Inferior parietal cortex (tissue), 1 donor: ENCODE results near the gene GRM2.

ENCODE experiments used
- DNase-seq: peaks from one replicate; pipeline ENCODE4 v3.0.0-alpha.2; 2016; ENCODE audit errors: extremely low spot score

The GRM2 gene

DNA sequence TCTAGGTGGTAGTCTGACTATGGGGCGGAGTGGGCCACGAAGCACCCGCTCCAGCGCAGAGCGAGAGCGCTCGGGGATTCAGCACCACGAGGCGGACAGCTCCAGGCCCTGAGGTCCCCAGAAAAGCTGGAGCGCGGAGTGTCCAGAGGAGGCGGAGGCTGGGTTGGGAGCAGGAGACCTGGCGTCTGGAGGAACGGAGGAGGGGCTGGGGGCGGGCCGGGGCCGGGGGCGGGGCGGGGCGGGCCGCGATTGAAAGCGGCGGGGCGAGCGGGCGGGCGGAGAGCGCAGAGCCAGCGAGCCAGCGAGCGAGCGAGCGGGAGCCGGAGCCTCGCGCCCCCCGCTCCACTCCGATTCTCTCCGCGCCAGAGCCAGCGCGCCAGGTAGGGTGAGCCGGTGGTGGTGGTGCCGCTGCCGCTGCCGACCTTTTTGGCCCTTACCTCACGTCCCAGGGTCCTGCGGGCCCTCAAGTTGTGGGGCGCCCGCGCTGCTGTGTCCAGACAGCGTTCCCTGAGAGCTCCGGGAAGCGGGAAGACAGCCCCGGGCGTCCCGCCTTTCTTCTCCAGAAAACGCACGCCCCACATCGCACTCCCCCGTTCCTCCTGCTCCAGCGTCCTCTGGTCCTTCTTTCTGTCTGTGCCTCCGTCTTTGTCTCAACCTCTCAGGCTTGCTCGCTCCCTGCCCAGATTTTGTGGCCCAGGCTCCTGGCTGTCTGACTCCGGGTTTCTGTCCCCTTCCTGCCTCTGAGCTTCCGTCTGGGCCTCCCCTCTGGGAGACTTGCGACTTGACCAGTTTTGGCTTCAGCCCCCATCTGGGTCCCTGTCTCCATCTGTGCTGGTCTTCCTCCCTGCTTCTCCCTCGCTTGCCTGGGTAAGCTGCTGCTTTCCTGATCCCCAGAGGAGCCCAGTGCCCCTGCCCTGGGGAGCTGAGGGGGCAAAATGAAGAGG lies at the start of gene GRM2:
Gene GRM2, plus strand, starts transcription at position 281 of the 944 bp plus-strand sequence. CDS start 1,916 bp downstream, outside the sequence.
- peak; percentile 41 for DNase-seq

DNA sequence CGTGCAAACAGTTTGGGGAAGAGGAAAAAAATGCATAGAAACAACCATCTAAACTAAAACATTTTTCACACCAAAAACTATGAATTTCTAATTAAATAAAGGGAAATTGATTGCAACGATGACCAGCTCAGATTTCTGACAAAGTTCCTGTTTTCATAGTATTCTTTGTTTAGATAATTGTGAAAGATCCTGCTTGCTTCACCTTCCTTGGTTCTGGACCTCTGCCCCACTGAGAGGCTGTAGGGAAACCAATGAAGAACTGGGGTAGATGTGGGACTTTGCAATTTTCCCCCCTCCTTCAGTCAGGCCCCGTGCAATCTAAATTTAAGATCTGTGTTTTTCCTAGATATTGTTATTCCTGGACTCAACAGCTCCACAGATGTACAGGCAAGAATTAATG lies 49.6 kb upstream of the GRM2 start:
- DNase-seq = no peak

DNA sequence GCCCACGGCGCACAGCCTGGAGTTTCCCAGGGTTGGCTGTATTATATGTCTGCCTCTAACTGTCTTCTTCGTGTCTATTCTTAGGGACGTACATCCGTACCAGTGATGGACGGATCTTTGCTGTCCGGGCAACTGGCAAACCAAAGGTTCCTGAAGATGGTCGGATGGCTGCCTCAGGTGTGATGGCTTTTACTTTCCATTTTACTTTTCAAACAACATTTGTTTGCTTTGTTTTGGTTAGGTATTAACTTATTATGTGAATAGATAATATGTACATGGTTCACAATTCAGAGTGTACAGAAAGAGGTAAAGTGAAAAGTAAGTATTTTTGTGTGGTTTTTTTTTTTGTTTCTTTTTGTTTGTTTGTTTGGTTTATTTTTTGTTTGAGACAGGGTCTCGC lies 46.9 kb upstream of the GRM2 start:
- DNase-seq = no peak

DNA sequence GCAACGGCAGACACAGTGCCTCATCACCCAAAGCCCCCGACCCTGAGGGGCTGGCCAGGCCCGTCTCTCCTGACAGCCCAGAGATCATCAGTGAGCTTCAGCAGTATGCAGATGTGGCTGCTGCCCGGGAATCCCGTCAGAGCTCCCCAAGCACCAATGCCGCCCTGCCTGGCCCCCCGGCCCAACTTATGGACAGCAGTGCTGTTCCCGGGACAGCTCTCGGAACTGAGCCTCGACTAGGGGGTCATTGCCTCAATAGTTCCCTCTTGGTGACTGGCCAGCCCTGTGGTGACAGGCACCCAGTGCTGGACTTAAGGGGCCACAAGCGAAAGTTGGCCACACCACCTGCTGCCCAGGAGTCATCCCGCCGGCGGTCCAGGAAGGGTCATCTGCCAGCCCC lies 44.4 kb upstream of the GRM2 start:
- DNase-seq = no peak

DNA sequence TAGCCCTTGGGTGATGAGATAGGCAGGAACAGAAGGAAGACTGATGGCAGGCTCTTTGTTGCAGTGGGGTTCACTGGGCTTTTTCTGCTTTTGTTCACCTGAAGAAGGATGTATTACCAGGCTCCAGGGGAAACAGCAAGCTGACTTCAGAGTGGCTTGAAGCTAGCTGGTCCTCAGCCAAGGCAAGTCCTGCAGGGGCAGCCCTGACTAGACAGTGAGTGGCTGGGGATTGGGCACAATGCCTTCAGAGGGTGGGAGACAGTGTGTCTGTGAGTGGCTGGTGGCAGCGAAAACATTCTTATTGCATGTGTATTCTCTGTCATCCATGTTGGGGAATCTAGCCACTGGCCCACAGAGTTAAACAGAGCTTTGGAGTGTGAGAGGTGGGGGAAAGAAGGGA lies 38.1 kb upstream of the GRM2 start:
- no peak for DNase-seq

DNA sequence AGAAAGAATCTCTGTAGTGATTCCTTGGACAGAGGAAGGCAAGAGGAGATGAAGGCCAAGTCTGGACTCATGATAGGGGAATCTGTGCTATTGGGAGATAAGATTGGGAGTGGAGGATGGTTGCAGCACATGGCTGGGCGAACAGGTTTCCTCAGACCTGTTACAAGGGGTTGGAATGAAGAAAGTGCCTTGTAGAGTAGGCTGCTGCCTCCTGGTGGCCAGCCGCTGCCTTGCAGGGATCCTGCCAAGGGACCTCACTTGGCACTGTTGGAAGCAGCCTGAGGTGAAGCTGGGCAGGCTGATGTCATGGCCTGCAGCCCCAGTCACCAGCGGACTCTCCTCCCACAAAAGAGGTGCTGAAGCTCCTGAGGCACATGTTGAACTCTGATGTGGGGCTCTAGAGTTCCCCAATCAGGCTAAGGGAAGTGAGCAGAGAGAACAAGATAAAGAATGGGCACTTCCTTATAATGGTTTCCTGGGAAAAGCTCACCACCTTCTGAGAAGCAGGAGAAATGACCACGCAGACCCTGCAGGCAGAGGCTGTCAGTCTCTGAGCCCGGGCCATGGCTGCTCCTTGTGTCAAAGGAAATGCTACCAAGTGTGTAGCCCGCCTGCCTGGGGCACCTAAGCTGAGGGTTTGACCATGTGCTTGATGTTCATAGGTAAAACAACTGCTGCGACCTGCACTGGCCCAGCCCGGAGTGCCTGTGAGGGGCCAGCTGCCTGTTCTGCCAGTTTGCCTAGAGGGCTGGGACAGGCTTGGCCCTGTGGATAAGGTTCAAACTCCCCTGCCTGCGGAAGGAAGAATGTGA lies 37.4 kb upstream of the GRM2 start:
- DNase-seq = peak; percentile 75

DNA sequence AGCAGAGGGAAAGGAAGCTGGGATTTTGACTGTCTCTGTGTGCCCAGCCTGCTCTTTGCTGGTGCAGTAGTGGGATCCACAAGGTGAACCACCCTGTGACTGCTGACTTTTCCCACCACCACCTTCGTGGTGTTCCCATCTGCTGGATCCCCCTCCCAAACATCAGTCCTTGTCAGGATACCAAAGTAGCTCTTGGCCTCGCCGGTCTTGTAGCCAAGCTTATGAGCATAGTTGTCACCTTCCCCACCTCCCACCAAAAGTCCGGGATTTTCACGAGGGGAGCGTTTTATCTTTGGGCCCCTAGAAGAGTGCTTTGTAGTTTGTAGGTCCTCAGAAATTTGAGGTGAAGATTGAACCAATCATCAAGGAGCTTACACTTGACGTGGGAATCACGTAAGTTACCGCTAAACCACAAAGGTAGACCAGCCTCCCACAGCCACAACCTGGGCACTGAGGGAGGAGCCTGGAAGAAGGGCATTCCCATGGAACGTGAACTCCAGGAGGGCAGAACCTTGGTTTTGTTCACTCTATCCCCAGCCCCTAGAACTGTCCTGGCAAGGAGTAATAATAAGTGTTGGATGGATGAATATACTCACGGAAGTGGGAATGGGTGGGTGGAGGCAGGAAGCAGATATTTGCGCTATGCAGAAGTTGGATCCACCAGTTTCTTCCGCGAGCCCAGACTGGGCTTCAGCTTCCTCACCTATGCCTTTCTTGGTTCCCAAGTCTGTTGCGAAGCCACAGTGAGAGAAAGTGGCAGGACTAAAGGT lies 36.6 kb upstream of the GRM2 start:
- DNase-seq = no peak

DNA sequence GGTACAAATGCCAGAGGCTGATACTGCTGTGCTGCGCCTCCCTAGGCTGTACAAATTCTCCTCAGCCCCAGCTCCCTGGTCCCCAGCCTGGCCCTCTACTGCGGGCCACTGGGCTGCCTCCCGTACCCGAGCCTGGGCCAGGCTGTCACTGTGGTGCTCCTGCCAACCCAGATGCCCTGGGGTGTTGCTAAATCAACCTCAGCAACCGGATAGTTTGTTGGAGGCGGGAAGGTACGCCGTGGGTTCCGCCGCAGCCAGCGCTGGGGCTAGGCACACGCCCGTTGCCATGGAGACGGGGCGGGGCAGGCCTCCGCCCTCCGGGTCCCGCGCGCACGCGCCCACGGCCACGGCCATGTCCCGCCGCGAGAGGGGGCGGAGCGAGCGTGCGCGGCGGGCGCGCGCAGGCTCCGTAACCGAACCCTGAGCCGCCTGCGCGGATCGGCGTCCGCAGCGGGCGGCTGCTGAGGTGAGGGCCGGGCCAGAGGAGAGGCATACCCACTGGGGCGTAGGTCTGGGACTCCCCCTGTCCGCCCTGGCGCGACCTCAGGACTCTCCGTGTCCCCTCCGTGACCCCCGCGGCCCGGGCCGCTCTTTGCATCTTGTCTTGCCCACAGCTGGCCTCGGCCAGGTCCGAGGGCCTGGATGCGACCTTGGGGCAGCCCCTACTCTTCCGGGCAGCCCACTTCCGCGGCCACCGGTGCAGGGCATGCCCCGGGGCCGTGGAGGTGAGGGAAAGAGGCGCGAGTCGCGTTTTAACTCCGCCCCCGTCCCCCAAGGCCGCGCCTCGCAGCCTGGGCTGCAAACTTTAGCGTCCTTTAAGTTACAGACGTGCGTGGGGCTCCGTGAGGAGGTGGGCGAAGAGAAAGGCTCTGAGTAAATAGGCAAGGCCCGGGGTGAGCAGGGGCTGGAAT lies 35.8 kb upstream of the GRM2 start, which contains the start of gene TEX264:
Gene TEX264, plus strand, starts transcription at position 430 of the 911 bp plus-strand sequence. CDS start 3,053 bp downstream, outside the sequence.
- peak; percentile 87 for DNase-seq

DNA sequence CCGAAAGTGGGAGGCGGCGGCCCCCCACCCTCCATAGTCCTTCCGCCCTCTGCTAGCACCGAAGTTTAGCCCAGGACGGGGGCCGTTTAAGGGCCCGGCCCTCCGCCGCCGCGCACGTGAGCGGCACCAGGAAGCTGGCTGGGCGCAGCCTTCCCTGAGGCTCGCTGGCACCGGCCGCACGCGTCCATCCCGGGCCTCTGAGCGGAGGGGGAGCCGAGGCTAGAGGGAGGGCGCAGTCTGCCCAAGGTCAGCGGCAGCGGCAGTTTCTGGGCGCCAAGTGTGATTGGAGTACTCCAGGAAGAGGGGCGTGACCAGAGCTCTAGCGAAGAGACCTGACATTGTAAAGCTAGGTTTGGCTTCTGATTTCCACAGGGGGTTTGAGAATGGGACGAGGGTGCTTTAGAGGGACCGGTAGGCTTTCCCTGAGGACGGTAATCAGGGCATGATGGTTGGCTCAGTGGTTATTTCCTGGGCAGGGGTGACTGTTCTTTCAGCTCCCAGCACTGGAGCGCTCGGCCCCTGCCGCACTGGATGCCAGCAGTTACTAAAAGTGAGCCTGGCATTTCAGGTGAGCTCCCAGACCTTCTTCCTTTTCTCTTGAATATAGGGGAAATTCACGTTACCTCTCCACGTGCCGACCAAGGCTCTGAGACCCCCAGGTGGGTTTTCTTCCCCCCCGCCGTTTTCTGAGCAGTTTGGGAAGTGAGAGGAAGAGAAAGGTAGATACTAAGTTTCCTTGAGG lies 35.0 kb upstream of the GRM2 start:
- no peak for DNase-seq

DNA sequence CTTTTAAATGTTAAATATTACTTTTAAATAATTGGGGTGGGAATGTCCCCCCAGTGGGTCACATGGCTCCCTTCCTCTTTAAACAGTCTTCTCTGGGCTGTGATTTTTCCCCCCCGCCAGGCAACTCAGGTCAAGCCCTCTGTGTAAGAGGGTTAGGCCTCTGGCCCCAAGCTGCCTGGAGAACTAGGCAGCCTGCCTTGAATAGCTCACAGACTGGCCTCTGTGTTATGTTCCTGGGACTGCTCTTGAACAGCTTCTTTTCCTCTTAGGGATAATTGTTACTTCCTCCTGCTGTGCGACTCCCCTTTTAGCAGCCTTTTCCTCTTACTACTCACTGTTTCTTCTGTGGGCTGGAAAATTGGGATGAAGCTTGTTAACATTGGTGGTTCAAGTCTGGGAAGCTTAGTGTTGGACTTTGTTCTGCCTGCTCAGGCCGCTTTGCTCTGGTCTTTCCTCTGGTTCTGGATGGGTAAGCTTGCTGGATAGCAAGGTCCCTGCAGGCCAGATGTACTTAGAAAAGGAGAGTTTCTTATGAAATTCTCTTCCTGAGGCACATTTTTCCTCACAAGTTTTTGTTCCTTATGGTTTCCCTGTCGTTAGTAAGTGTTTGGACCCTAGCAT lies 33.6 kb upstream of the GRM2 start:
- no peak for DNase-seq

DNA sequence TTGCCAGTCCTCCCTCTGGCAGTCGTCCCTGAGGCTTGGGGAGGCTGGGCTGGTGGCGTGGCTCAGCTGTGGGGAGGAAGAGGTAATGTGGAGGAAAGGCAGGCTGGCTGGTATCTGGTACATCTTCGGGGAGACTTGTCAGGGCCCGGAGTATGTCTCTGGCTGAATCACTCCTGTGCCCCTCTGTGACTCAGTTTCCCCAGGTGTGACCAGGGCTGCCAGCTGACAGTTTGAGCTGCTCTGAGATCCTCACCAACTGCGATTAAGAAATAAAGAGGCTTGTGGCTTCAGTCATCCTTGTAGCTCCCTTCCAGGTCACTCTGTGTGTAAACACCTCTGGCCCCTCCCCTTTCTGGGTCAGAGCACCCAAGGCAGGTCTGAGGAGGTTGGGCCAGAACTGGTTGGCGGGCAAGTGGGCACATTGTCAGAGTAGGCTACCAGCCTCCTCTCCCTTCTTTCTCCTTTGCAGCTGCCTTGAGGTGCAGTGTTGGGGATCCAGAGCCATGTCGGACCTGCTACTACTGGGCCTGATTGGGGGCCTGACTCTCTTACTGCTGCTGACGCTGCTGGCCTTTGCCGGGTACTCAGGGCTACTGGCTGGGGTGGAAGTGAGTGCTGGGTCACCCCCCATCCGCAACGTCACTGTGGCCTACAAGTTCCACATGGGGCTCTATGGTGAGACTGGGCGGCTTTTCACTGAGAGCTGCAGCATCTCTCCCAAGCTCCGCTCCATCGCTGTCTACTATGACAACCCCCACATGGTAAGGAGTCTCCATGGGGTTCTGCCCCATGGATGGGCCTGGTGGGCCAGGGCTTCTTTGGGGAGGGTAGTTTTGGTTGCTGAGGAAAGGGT lies 32.8 kb upstream of the GRM2 start:
- no peak for DNase-seq

DNA sequence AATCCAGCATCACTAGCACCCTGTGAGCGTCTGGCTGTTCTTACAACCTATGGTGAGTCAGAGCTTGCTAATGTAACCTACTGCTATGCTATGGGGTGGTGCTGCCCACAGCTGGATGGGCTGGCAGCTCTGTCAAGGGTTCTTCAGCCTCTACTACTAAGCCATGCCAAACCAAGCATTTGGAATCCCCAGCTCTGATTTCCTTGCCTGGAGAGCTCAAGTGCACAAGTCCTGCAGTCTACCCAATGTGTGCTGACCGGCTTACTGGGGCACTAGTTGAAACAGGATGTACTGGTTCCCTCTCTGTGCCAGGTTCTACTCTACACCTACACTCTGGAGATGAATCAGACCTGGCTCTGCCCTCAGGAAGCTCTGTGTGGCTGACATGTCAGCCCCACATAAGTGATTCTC lies 31.7 kb upstream of the GRM2 start:
- no peak for DNase-seq

DNA sequence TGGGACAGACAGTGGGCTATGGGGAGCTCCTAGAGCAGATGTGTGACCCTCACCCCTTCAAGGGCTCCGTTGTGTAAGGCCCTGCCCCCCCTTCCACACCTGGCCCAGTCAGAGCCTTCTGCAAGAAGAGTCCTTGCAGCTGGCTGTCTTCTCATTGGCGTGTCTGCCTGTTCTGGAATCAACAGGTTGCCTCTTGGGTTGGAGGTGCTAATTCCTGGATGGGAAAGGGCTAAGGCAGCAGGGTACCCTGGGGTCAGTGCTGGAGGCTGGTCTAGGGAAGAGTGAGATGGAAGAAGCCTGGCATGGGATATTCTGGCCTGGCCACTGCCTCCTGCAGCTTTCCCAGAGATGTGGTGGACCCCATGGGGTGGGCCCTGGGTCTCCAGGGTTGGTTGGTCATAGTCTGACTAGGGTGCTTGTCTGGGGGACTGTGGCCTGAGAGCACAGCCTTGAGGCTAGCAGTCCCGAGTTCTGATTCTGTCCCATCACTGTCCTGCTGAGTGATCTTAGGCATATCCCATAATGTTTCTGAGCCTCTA lies 30.7 kb upstream of the GRM2 start:
- no peak for DNase-seq

DNA sequence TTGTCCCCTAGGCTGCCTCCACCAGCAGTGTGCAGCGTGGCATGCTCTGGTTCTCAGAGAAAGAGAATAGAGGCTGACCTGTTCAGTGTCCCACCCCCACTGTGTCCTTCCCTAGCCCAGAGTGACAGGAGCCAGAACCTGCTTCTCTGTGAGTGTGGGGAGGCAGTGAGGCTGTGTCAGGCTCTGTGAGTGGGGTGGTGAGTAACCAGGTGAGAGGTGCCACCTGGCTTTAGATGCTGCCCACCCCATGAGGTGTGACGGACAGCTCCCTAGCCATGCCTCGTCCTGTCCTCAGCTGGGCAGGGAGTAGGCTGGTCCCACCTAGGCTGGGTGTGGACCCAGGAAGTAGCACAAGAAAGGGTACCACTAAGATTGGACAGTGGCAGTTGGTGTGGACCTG lies 29.5 kb upstream of the GRM2 start:
- DNase-seq = no peak

DNA sequence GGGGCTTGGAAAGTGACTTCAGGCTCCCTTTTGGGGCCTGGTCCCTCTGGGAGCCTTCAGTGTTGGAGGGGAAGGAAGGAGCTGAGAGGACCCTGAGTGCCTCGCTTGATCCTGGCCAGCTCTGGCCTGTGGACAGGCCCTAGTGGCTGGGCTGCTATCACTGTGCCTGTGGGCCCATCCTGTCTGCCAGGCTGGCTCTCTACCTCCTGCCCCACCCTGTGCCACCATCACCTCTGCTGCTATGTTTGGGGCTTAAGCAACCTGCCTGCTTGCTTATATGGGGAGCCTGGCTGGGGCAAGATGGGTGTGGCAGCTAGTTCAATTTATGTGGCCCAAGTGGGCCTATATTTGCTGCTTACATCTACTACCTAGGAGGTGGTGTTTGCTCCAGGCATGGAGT lies 28.7 kb upstream of the GRM2 start:
- no peak for DNase-seq

DNA sequence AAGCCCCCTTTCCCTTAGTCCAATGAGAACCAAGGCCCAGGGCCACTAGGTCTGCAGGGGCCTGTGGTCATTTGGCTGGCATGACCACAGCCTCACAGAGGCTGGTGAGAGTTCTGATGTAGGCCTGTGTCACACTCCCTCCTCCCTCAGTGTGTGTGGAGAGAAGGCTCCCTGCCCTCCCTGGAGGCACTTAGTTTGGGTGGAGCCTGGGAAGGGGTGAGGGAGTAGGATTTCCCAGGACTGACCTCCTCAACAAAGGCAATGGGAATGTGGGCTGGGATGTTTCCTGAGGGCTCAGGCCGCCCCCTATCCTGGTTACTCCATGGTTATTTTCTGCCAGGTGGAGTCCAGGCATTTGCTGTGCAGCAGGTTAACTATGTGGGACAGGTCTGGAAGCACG lies 28.2 kb upstream of the GRM2 start:
- DNase-seq = no peak

DNA sequence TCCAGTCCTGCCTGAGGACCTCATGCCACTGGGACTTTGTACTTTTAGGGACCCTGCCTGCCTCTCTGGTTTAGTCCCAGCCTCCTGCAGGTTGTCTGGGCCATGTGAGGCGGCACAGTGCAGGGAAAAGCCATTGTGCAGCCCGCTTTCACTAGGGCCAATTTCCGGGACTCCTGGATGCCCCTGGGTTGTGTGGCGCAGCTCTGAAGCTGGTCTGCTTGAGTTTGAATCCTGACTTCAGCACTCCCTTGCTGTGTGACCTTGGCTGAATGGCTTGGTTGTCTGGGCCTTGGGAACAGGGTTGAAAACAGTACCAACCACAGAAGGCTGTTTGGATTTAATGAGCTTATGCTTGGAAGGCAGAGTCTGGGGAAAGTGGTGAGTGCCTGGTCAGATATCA lies 27.6 kb upstream of the GRM2 start:
- DNase-seq = no peak

DNA sequence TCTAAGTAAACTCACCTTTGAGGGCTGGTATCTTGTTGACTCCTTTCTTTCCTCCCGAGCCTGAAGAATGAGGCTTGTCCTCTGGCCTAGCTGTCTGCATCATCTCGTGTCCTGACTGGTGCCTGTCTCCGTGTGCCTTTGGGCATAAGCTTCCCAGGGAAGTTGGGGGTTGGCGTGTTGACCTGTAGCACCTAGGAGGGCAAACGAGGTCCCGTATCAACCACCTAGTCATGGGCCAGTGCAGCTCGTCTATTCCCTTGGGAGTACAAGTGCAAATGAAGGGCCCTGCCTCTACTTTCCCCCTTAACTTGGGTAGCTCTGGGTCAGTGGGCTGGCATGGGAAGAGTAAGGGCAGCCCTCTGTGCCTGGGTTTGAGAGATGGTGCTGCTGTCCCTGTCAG lies 27.1 kb upstream of the GRM2 start:
- no peak for DNase-seq
